H1 (cell line): ENCODE results near the gene FSIP1. TPM values are rescaled to one million over a fixed set of nuclear protein-coding genes. Genes with fewer than 3 reads are reported as not detected.

Experiments
- CEBPB ChIP-seq: IDR thresholded peaks from 2 replicates; pipeline ENCODE4 v1.6.1; 2012; ENCODE audit warnings: low read depth, low read length
- CTCF ChIP-seq, 3 experiments: IDR thresholded peaks; 1 replicate in 2 of 3; 2 replicates in 1 of 3; pipeline versions ENCODE4 v1.5.1 to v1.6.1; 2011; ENCODE audit warnings: low read length in 3 of 3, mild to moderate bottlenecking in 3 of 3, inconsistent platforms in 2 of 3, low read depth in 1 of 3, moderate library complexity in 1 of 3; ENCODE audit not compliant: insufficient read depth in 1 of 3; ENCODE audit errors: control extremely low read depth in 1 of 3
- TAF7 ChIP-seq: optimal IDR thresholded peaks from 2 replicates; pipeline ENCODE3; 2011; ENCODE audit warnings: low read depth, mild to moderate bottlenecking, inconsistent platforms, low read length, moderate library complexity, borderline replicate concordance
- polyA plus RNA-seq, 7 experiments: library from polyadenylated mRNA; depleted of rRNA in 3 of 7; stranded (reverse) in 5 of 7; unstranded in 2 of 7; fragments of >200 nt in 5 of 7; fragments of 200-250 nt in 2 of 7; gene quantifications; 1 replicate in 5 of 7; 2 replicates in 1 of 7; 4 replicates in 1 of 7; pipeline versions ENCODE4 v1.2.1 to v1.2.3, GENCODE V29; 2011 to 2013; ENCODE audit warnings: missing spikeins in 2 of 7, mixed read lengths in 2 of 7
- total RNA-seq: library from RNA; stranded (reverse); fragmentation: NEBNext Ultra II Directional; extraction: Animal tissue kit (Norgen Biotek cat#: 25700); gene quantifications from 2 replicates; pipeline ENCODE4 v1.2.1, GENCODE V29; 2021

Gene FSIP1
- total and polyA plus RNA-seq, 2 of the 8 experiments (the other 6 are each of a cell fraction or from before 2014, with no cell fraction given) = 0.18 to 1.3 TPM

- TF ChIP-seq CTCF (IDR thresholded peaks at IDR 0.05; ENCODE audit: control extremely low read depth in 1 of 3, insufficient read depth in 1 of 3, low read depth in 1 of 3, low read length in 3 of 3) (no peak), TAF7 (no peak), CEBPB (no peak)
Observed at GRCh38 chr15:39665629-39666250, 116.9 kb downstream of the FSIP1 start (continued).
